ENCODE data around the gene ZFP91.

ZFP91 gene

GRCh38 chr11:58579192-58580129, 598 bp downstream of the ZFP91 start:
- in situ Hi-C loops (cut with MboI; ENCODE audit: low pct_unique_long_range_greater_than_20kb, low sequenced_read_pairs), result no loop called here

GRCh38 chr11:58580311-58580710, 1.4 kb downstream of the ZFP91 start:
- in situ Hi-C loops (cut with MboI; ENCODE audit: low pct_unique_long_range_greater_than_20kb, low sequenced_read_pairs), result no loop called here
- no peak for DNase-seq

More at GRCh38 chr11:58579192-58580129, 598 bp downstream of the ZFP91 start:
- DNase-seq, result peak; percentile 91

DNA sequence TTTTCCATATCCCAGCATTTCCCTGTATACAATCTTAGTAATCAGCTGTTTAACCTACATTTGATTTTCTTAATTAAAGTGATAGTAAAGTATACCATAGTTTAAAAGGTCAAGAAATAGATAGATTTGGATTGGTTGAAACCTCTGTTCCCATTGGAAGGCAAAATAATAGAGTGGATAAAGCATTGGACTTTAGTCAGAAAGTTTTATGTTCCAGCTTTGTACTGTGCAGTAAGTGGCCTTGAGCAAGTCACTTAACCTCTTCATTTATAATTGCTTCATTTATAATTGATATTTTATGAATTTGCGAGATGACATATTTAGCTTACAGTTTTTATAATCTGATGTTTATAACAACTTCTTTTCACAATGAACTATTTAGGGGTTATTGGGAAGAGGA, 3.6 kb downstream of the ZFP91 start:
- no peak for DNase-seq
- in situ Hi-C loops (cut with MboI; ENCODE audit: low pct_unique_long_range_greater_than_20kb, low sequenced_read_pairs), result no loop called here

GRCh38 chr11:58586998-58587397, 8.1 kb downstream of the ZFP91 start:
- DNase-seq, result no peak
- in situ Hi-C loops (cut with MboI; ENCODE audit: low pct_unique_long_range_greater_than_20kb, low sequenced_read_pairs), result no loop called here

- DNase-seq, result no peak
- in situ Hi-C loops (cut with MboI; ENCODE audit: low pct_unique_long_range_greater_than_20kb, low sequenced_read_pairs), result no loop called here
Measured at GRCh38 chr11:58591659-58592058, 12.8 kb downstream of the ZFP91 start.

DNA sequence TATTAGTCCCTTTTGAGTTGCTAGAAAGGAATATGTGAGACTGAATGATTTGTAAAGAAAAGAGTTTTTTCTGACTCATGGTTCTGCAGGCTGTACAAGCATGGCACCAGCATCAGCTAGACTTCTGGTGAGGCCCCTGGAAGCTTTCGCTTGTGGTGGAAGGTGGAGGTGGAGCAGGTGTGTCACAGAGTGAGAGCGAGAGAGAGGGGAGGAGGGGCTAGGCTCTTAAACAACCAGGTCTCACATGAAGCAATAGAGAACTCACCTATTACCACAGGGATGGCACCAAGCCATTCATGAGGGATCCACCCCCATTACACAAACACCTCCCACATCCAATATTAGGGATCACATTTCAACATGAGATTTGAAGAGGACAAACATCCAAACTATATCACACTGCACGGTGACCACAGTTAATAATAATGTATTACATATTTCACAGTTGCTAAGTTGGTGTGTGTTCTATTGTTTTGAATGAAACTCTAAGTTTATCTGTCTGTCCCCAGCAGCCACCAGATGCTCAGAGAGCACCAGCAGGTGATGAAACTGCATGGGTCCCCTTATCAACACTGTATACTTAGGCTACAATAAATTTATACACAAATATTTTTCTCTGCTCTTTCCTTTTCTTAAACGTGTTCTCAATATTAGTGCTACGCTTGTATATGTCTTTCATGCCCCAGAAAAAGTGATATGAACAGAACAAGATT, 14.1 kb downstream of the ZFP91 start:
- no peak for DNase-seq
- in situ Hi-C loops (cut with MboI; ENCODE audit: low pct_unique_long_range_greater_than_20kb, low sequenced_read_pairs), result no loop called here

DNA sequence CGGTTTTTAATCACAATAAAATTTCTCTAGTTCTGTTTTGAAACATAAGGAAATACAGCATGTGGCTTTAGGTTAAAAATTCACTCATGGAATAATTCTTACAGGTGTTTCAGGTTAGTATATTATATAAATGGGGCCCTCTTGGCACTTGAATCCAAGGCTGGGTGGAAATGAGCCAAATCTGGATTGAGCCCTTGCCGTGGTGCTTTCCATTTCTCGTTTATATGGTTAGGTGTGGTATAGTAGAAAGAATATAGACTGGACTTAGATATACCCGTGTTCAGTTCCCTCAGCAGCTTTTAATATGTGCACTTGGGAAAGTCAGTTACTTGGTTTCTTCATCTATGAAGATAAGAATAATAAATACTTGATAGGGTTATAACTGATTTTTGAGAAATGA, 16.0 kb downstream of the ZFP91 start:
- in situ Hi-C loops (cut with MboI; ENCODE audit: low pct_unique_long_range_greater_than_20kb, low sequenced_read_pairs), result no loop called here
- DNase-seq, result no peak

DNA sequence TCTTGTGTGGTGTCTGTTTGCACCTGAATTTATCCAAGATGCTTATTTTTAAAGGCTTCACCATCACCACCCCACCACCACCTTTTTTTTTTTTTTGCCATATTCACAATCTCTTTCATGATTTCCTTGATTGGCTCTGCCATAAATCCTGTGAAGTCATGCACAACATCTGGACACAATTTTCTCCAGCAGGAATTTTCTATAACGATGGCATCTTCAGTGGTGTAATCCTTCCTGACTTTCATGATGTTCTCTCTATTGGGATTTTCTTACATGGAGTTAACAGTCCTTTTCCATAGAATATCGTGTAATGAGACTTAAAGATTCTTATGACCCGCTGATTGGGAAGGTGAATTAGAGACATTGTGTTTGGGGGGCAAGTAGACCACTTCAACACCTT, 17.8 kb downstream of the ZFP91 start:
- in situ Hi-C loops (cut with MboI; ENCODE audit: low pct_unique_long_range_greater_than_20kb, low sequenced_read_pairs), result no loop called here
- no peak for DNase-seq

- in situ Hi-C loops (cut with MboI; ENCODE audit: low pct_unique_long_range_greater_than_20kb, low sequenced_read_pairs), result no loop called here
- DNase-seq, result no peak
Measured at GRCh38 chr11:58597486-58598144, 18.8 kb downstream of the ZFP91 start.

DNA sequence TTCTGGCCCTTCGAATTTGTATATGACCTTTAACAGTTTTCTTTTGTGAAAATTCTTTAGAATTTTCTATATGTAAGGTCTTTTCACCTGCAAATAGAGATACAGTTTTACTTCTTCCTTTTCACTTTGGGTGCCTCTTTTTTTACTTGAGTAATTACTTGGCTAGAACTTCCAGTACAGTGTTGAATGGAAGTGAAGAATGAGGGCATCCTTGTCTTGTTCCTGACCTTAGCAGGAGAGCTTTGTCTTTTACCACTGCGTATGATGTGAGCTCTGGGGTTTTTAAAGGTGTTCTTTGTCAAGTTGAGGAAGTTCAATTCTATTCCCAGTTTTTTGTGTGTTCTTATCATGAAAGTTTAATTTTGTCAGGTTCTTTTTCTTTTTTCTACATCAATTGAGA, 21.6 kb downstream of the ZFP91 start:
- no peak for DNase-seq
- in situ Hi-C loops (cut with MboI; ENCODE audit: low pct_unique_long_range_greater_than_20kb, low sequenced_read_pairs), result no loop called here

- in situ Hi-C loops (cut with MboI; ENCODE audit: low pct_unique_long_range_greater_than_20kb, low sequenced_read_pairs), result no loop called here
- DNase-seq, result no peak
Measured at GRCh38 chr11:58606930-58607714, 28.3 kb downstream of the ZFP91 start.

- no peak for DNase-seq
- in situ Hi-C loops (cut with MboI; ENCODE audit: low pct_unique_long_range_greater_than_20kb, low sequenced_read_pairs), result no loop called here
Measured at GRCh38 chr11:58608331-58608730, 29.5 kb downstream of the ZFP91 start.

DNA sequence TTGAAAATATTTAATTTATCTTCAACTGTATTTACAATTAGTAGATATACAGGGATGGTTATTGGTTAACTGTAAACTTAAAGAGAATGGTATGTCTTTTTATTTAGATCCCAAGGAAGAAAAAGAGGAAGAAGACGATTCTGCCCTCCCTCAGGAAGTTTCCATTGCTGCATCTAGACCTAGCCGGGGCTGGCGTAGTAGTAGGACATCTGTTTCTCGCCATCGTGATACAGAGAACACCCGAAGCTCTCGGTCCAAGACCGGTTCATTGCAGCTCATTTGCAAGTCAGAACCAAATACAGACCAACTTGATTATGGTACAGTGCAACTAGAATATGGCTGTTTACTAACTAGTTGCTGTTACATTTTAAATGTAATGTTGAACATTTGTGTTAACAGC, 30.9 kb downstream of the ZFP91 start:
- peak; percentile 55 for DNase-seq
- in situ Hi-C loops (cut with MboI; ENCODE audit: low pct_unique_long_range_greater_than_20kb, low sequenced_read_pairs), result no loop called here

DNA sequence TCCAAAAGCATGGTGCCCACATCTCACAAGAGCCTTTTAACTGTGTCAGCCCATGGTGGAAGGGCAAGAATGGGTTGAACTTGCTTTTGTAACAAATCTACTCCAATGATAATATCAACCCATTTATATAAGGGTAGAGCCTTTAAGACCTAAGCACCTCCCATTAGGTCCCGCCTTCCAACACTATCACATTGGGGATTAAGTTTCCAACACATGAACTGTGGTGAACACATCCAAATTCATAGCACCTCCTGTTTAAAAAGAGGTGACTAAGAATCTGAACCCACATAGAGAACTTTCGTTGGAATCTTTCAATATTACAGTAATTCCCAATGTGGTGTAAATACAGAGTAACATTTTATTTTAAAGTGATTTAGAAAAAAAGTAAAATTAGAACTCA, 34.4 kb downstream of the ZFP91 start:
- in situ Hi-C loops (cut with MboI; ENCODE audit: low pct_unique_long_range_greater_than_20kb, low sequenced_read_pairs), result no loop called here
- no peak for DNase-seq

GRCh38 chr11:58615559-58615958, 36.7 kb downstream of the ZFP91 start:
- DNase-seq, result no peak
- in situ Hi-C loops (cut with MboI; ENCODE audit: low pct_unique_long_range_greater_than_20kb, low sequenced_read_pairs), result no loop called here

- no peak for DNase-seq
- in situ Hi-C loops (cut with MboI; ENCODE audit: low pct_unique_long_range_greater_than_20kb, low sequenced_read_pairs), result no loop called here
Measured at GRCh38 chr11:58616594-58616993, 37.7 kb downstream of the ZFP91 start.

GRCh38 chr11:58617976-58618557, 39.2 kb downstream of the ZFP91 start:
- DNase-seq, result no peak
- in situ Hi-C loops (cut with MboI; ENCODE audit: low pct_unique_long_range_greater_than_20kb, low sequenced_read_pairs), result no loop called here

DNA sequence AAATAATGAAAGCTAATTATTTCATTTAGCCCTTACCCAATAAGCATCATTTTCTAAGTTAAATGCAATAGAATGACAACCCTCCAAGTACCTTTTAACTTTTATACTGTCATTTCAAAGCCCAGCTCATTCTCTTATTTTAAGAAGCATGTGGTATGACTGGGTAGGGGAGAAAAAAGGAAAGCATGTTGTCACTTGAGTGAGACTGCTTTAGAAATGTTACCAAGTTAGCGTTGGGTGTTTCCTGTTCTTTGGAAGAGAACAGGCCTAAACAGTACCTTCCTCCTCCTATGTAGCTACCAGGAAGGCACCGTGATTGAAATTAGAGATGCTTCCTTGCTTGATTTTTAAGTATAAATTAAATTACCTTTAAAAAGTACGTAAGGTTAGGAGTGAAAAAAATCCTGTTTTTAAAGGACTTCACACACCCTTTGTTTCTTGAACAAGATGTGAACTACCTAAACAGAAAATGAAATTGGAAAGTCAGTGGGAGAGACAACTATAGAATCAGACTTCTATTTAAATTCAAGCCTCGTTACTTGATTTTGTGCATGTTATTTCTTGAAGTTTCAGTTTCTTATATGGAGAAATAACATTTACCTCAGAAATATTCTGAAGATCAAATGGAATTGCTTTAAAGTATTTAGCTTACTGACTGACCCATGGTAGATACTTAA, 42.9 kb downstream of the ZFP91 start:
- no peak for DNase-seq
- in situ Hi-C loops (cut with MboI; ENCODE audit: low pct_unique_long_range_greater_than_20kb, low sequenced_read_pairs), result no loop called here

All from KBM-7 (cell line).